DMS 273 (cell line): Measurements from ENCODE around the gene NMD3.
A peak's percentile ranks its signal among the peaks of the same experiment; 100 is the strongest.
"Not testable (repeated sequence)": the region's sequence is repeated elsewhere in the genome, so short reads cannot be mapped to it uniquely, and the experiment has no call there.

Experiments used
- DNase-seq: peaks from one replicate; lab custom pipeline; 2025; ENCODE audit not compliant: unreplicated experiment; lab: John Stamatoyannopoulos, UW

NMD3 gene

DNA sequence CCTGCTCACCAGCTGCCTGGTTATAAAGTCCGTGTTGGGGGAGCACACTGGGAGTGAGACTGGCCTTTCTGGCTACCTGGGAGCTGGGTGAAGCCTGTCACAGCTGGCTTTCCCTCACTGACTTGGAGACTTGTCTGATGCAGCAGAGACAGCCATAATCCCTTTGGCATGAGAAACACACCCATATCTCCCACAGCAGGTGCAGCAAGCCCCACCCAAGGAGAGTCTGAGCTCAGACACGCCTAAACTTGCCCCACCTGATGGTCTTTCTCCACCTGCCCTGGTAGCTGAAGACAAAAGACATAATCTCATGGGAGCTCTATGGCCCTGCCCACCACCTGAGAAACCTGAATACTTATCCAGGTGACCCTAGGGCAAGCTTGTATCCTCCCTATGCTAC is 54.8 kb downstream of the NMD3 start:
- no peak for DNase-seq

DNA sequence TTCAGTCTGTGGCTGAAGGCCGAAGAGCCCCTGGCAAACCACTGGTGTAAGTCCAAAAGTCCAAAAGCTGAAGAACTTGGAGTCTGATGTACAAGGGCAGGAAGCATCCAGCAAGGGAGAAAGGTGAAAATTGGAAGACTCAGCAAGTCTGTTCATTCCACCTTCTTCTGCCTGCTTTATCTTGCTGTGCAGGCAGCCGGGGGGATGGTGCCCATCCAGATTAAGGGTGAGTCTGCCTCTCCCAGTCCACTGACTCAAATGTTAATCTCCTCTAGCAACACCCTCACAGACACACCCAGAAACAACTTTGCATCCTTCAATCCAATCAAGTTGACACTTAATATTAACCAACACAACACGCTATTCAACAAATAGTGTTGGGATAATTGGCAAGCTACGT is 61.3 kb downstream of the NMD3 start:
- DNase-seq, result not testable (repeated sequence)

DNA sequence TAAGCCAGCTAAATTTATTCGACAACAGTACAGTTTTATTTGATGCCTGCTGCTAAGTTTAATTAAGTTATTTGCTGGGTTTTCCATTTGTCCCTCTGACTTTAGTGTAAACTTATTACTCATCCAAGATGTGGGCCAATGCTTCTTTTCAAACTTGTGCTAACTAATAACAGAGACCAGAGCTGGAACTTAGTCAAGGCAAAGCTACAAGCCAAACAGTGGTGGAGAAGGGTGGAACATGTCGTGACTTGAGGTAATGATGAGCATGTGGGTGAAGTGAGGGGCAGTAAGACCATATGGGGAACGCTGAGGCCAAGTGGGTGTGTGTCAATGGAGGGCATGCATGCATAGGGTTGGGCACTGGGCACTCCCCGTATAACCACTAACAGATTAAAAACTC is 63.9 kb downstream of the NMD3 start:
- peak; percentile 37 for DNase-seq

DNA sequence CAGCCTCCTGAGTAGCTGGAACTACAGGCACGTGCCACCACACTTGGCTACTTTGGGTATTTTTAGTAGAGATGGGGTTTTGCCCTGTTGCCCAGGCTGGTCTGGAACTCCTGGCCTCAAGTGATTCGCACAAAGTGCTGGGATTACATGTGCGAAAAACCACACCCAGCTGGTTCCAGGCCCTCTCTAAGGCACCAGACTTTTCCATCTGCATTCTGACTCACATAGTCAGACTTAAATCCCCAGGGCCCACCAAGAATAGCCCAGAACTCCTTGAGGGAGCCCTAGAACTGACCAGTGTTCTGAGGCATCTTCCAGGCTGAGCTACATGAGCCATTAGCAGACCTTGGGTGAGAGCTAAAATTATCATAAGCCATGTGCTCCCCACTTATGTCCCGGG is 68.1 kb downstream of the NMD3 start:
- no peak for DNase-seq

DNA sequence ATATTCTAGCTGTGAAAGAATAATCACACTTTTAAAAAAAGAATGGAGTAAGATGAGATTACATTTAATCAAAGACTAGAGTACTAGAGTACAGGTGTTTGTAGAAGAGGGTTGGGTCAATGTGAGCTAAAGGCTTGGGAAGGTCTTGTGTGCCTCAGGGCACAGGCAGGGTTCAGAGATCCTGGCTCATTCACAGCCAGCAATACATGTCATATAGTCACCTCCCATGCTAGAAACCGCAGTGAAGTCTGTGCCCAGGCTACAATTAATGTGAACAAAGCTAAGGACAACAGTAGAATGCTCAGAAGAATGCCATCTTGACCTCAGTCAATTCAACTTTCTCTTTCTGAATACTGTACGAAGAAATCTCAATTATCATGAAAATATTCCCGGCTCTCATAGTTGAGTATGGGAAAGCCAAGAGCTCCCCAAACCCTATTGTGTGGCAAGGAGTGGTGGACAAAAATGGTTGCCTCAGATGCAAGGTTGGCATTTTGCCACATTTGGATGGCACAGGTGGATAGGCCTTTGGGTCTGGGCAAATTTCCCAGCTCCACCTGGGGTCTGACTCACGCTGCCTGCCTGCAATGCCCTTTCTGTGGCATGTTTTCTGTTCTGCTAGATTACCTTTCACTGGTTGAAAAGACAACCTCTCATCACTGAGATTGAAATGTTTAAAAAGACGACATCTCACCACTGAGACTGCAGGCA is 70.2 kb downstream of the NMD3 start:
- DNase-seq, result peak; percentile 15

DNA sequence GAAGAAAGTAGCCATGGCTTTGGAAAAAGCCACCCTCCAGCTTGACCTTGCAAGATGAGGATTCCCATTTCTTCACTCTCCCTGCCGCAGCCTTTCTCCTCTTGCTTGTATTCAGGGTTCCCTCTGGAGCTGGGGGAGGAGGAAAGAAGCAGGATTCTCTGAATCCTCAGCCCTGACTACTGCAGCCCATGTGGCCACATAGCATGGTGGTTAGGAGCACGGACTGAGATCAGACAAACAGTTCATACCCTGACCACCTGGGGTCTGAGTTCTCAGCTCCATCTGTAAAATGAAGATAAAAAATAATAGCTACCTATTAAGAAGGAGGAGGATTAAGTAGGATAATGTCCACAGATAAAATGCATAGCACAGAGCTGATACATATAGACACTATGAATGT is 72.3 kb downstream of the NMD3 start:
- peak; percentile 22 for DNase-seq

DNA sequence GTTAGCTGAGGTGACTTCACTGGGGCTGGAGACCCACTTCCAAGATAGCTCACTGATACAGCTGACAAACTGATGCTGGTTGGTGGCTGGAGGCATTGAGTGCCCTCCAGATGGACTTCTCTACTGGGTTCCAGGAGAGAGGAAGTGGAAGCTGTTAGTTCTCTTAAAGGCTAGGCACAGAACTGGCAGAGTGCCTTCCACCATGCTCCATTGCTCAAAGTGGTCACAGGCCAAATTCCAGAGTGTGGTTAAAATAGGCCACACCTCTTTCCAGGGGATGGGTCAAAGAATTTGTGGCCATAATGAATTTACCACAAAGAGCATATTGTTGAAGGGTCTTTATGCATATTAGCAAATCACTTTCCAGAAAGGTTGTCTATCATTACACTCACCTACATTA is 74.2 kb downstream of the NMD3 start:
- DNase-seq, result peak; percentile 65

DNA sequence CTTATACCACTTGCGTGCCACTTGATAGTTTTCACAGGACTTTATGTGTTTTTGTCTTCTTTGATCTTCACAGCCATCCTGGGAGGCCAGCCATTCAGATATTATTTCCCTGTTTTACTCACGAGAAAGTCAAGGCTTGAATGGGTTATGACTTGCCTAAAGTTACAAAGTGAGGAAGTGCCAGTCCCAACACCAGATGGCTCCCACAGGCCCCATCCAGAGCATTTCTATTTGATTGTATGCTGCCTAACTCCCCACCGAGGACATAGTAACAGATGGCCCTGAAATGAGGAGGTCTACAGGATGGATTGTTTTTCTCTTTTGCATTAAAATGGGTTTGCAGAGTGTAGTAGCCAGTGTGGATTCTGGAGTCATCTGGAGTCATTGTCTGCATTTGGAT is 75.7 kb downstream of the NMD3 start:
- DNase-seq, result peak; percentile 93
